ENCODE measurements around the gene MFSD12.
A peak's percentile ranks its signal among the peaks of the same experiment; 100 is the strongest.
"Not testable (repeated sequence)": the region's sequence is repeated elsewhere in the genome, so short reads cannot be mapped to it uniquely, and the experiment has no call there.

The MFSD12 gene

DNA sequence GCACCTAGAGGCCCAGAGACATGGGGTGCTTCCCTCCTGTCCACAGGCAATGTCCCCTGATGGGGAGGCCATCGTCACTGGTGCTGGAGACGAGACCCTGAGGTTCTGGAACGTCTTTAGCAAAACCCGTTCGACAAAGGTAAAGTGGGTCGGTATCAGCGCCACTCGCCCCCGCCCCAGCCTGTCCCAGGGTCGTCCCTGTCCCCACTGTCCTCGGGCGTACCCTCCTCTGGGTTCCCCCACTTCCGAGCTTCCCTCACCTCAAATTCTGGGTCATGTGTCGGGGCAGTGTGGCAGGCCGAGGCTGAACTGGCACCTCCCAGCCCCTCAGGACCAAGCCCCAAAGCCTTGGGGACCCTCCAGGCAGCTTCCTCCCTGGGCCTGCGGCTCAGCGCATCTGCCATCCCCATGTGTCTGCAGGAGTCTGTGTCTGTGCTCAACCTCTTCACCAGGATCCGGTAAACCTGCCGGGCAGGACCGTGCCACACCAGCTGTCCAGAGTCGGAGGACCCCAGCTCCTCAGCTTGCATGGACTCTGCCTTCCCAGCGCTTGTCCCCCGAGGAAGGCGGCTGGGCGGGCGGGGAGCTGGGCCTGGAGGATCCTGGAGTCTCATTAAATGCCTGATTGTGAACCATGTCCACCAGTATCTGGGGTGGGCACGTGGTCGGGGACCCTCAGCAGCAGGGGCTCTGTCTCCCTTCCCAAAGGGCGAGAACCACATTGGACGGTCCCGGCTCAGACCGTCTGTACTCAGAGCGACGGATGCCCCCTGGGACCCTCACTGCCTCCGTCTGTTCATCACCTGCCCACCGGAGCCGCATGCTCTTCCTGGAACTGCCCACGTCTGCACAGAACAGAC is 22.8 kb downstream of the MFSD12 start:
- no peak for TF ChIP-seq Cebpa-rat (IDR thresholded peaks at IDR 0.05)
- peak overlapping the region; percentile 86 for H3K4me2 ChIP-seq
- H3K9ac ChIP-seq: no peak overlapping the region
- H3K36me3 ChIP-seq: peaks cover 65% of the 10 kb centered on the region
- peaks cover 54% of the 10 kb centered on the region for H3K4me1 ChIP-seq
- peak overlapping the region; percentile 8; the same call in 1 of the 2 replicates for H3K27ac ChIP-seq
- H3K4me3 ChIP-seq: peak overlapping the region; percentile 8; the same call in 1 of the 2 replicates
- peaks cover 87% of the 10 kb centered on the region for H4K20me1 ChIP-seq
- H3K27me3 ChIP-seq: no peaks in the 10 kb centered on the region
- no peaks in the 10 kb centered on the region for H3K9me3 ChIP-seq

DNA sequence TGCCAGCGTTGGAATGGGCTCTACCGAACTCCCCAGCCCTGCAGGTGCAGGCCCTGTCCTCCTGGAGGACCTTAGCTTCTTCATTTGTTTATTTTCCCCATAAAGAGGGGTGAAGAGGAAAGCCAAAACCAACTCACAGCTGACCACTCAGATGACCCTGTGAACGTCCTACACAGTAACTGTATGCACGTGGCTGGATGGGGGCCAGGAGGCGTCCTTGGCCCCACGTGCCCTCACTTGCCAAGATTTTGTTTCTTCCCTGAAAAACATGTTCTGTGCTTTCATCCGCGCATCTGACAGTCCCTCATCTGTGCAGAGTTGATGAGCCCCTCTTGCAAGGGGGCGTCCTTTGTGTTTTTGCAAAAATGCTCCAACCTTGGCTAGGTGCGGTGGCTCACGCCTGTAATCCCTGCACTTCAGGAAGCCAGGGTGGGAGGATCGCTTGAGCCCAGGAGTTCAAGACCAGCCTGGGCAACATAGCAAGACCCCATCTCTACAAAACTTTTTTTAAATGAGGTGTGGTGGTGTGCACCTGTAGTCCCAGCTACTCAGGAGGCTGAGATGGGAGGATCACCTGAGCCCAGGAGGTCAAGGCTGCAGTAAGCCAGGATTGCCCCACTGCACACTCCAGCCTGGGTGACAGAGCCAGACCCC is 23.7 kb downstream of the MFSD12 start:
- H3K4me3 ChIP-seq: no peak overlapping the region
- peak overlapping the region; percentile 86 for H3K4me2 ChIP-seq
- peaks cover 54% of the 10 kb centered on the region for H3K4me1 ChIP-seq
- H4K20me1 ChIP-seq: peaks cover 84% of the 10 kb centered on the region
- no peak overlapping the region for H3K27ac ChIP-seq
- H3K36me3 ChIP-seq: peaks cover 65% of the 10 kb centered on the region
- no peaks in the 10 kb centered on the region for H3K9me3 ChIP-seq
- no peaks in the 10 kb centered on the region for H3K27me3 ChIP-seq
- no peak for TF ChIP-seq Cebpa-rat (IDR thresholded peaks at IDR 0.05)
- H3K9ac ChIP-seq: no peak overlapping the region

DNA sequence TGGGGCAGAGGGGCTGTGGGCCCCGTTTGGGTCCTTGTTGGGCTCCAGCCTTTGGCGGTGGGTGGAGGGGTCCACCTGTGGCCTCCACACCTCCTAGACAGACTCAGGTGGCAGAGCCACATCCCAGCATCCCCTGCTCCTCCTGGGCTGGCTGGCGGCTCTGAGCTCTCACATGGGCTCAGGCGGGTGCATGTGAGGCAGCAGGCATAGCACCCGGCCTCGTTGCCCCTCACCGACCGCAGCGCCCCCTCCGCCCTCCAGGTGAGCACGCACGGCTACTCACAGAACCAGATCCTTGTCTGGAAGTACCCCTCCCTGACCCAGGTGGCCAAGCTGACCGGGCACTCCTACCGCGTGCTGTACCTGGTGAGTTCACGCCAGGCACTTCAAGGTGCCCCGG is 24.4 kb downstream of the MFSD12 start:
- H3K4me3 ChIP-seq: no peak overlapping the region
- H3K4me1 ChIP-seq: peaks cover 54% of the 10 kb centered on the region
- H3K9ac ChIP-seq: no peak overlapping the region
- H3K4me2 ChIP-seq: peak overlapping the region; percentile 86
- no peaks in the 10 kb centered on the region for H3K9me3 ChIP-seq
- H3K27ac ChIP-seq: no peak overlapping the region
- no peak for TF ChIP-seq Cebpa-rat (IDR thresholded peaks at IDR 0.05)
- no peaks in the 10 kb centered on the region for H3K27me3 ChIP-seq
- H3K36me3 ChIP-seq: peaks cover 63% of the 10 kb centered on the region
- H4K20me1 ChIP-seq: peaks cover 81% of the 10 kb centered on the region

DNA sequence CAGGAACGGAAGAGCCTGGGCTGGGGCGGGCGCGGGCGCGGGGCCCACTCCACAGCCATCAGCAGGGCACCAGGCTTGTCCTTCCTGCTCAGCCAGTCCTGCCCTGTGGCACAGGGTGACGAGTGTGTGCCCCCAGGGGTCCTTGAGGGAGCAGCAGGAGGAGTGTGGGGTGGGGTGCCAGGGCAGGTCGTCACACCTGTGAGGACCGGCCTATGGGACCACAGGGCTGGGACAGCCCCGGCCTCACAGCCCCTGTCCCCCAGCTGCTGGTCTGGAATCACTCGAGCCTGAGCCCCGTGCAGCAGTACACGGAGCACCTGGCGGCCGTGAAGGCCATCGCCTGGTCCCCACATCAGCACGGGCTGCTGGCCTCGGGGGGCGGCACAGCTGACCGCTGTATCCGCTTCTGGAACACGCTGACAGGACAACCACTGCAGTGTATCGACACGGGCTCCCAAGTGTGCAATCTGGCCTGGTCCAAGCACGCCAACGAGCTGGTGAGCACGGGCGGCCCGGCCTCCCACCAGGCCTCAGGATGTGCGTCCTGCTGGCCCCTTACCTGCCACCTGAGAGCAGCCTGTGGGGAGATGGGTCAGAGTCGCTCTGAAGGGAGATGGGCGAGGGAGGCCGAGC is 25.1 kb downstream of the MFSD12 start:
- Histone ChIP-seq H4K20me1 (peaks cover 78% of the 10 kb centered on the region), H3K36me3 (peaks cover 66% of the 10 kb centered on the region), H3K9me3 (no peaks in the 10 kb centered on the region), H3K4me1 (peaks cover 46% of the 10 kb centered on the region), H3K4me3 (no peak overlapping the region), H3K4me2 (no peak overlapping the region), H3K27me3 (no peaks in the 10 kb centered on the region), H3K9ac (no peak overlapping the region), H3K27ac (no peak overlapping the region)
- TF ChIP-seq Cebpa-rat (IDR thresholded peaks at IDR 0.05): no peak

DNA sequence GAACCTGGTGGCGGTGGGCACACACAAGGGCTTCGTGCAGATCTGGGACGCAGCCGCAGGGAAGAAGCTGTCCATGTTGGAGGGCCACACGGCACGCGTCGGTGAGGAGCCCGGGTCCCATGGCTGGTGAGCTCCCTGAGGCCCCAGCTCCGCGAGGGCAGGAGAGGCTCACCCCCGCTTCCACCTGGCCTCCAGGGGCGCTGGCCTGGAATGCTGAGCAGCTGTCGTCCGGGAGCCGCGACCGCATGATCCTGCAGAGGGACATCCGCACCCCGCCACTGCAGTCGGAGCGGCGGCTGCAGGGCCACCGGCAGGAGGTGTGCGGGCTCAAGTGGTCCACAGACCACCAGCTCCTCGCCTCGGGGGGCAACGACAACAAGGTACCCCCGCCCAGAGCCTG is 25.7 kb downstream of the MFSD12 start:
- peaks cover 41% of the 10 kb centered on the region for H3K4me1 ChIP-seq
- H3K27me3 ChIP-seq: no peaks in the 10 kb centered on the region
- peaks cover 72% of the 10 kb centered on the region for H3K36me3 ChIP-seq
- H3K9ac ChIP-seq: no peak overlapping the region
- no peaks in the 10 kb centered on the region for H3K9me3 ChIP-seq
- no peak for TF ChIP-seq Cebpa-rat (IDR thresholded peaks at IDR 0.05)
- no peak overlapping the region for H3K4me2 ChIP-seq
- no peak overlapping the region for H3K27ac ChIP-seq
- no peak overlapping the region for H3K4me3 ChIP-seq
- H4K20me1 ChIP-seq: peaks cover 78% of the 10 kb centered on the region

DNA sequence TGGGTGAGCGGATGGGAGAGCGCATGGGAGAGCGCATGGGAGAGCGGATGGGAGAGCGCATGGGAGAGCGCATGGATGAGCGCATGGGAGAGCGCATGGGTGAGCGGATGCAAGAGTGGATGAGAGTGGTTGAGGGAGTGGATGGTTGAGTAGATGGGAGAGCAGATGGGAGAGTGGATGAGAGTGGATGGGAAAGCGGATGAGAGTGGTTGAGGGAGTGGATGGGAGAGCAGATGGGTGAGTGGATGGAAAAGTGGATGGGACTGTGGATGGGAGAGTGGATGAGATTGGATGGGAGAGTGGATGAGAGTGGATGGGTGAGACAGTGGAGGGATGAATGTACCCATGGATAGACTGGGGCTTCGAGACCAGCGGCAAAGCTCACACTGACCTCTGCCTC is 27.0 kb downstream of the MFSD12 start:
- TF ChIP-seq Cebpa-rat (IDR thresholded peaks at IDR 0.05): no peak
- H3K9ac ChIP-seq: no peak overlapping the region
- H3K9me3 ChIP-seq: no peaks in the 10 kb centered on the region
- H3K27ac ChIP-seq: no peak overlapping the region
- no peak overlapping the region for H3K4me2 ChIP-seq
- peaks cover 37% of the 10 kb centered on the region for H3K4me1 ChIP-seq
- peaks cover 77% of the 10 kb centered on the region for H4K20me1 ChIP-seq
- peaks cover 79% of the 10 kb centered on the region for H3K36me3 ChIP-seq
- no peak overlapping the region for H3K4me3 ChIP-seq
- no peaks in the 10 kb centered on the region for H3K27me3 ChIP-seq

DNA sequence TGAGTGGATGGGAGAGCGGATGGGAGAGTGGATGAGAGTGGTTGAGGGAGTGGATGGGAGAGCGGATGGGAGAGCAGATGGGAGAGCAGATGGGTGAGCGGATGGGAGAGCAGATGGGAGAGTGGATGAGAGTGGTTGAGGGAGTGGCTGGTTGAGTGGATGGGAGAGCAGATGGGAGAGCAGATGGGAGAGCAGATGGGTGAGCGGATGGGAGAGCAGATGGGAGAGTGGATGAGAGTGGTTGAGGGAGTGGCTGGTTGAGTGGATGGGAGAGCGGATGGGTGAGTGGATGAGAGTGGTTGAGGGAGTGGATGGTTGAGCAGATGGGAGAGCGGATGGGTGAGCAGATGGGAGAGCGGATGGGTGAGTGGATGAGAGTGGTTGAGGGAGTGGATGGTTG is 28.1 kb downstream of the MFSD12 start:
- not testable (repeated sequence) for H3K4me3 ChIP-seq, H3K9me3 ChIP-seq, H3K27ac ChIP-seq, H3K27me3 ChIP-seq, H3K9ac ChIP-seq, H3K4me2 ChIP-seq
- H3K36me3 ChIP-seq: peaks cover 82% of the 10 kb centered on the region
- H4K20me1 ChIP-seq: peaks cover 77% of the 10 kb centered on the region
- H3K4me1 ChIP-seq: peaks cover 36% of the 10 kb centered on the region

DNA sequence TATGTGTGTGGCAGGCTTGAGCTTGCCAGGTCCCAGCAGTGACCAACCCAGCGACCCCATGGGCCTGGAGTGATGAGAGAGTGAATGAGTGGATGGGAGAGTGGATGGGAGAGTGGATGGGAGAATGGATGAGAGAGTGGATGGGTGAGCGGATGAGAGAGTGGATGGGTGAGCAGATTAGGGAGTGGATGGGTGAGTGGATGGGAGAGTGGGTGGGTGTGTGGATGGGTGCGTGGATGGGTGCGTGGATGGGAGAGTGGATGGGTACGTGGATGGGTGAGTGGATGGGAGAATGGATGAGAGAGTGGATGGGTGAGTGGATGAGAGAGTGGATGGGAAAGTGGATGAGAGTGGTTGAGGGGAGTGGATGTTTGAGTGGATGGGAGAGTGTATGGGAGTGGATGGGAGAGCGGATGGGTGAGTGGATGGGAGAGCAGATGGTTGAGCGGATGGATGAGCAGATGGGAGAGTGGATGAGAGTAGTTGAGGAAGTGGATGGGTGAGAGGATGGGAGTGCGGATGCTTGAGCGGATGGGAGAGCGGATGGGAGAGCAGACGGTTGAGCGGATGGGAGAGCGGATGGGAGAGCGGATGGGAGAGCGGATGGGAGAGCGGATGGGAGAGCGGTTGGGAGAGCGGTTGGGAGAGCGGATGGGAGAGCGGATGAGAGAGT is 28.7 kb downstream of the MFSD12 start:
- Histone ChIP-seq H3K27me3 (no peaks in the 10 kb centered on the region), H3K4me3 (no peak overlapping the region), H3K4me1 (peaks cover 30% of the 10 kb centered on the region), H3K36me3 (peaks cover 85% of the 10 kb centered on the region), H4K20me1 (peaks cover 77% of the 10 kb centered on the region), H3K9ac (no peak overlapping the region), H3K9me3 (no peaks in the 10 kb centered on the region), H3K4me2 (no peak overlapping the region), H3K27ac (no peak overlapping the region)
- no peak for TF ChIP-seq Cebpa-rat (IDR thresholded peaks at IDR 0.05)

DNA sequence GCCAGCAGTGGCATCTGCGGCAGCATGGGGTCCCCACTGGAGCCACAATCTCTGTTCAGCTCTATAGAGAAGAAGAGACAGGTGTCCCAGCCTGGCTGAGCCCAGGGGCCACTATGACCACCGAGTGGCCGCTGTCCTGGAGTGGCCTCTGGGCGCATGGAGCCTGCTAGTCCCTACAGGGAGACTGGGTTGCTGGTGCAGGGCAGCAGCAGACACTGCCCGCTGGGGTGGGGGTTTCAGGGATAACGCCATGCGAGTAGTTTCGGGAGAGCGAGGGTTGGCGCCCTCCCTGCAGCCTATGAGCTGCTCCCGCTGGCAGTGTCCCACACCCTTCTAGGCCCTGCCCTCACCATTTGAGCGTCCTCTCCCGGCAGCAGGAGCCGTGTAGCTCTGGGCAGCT is 29.3 kb downstream of the MFSD12 start:
- no peak overlapping the region for H3K9ac ChIP-seq
- H3K4me3 ChIP-seq: no peak overlapping the region
- H3K9me3 ChIP-seq: no peaks in the 10 kb centered on the region
- no peak overlapping the region for H3K27ac ChIP-seq
- peaks cover 77% of the 10 kb centered on the region for H4K20me1 ChIP-seq
- no peak overlapping the region for H3K4me2 ChIP-seq
- no peak for TF ChIP-seq Cebpa-rat (IDR thresholded peaks at IDR 0.05)
- peaks cover 24% of the 10 kb centered on the region for H3K4me1 ChIP-seq
- no peaks in the 10 kb centered on the region for H3K27me3 ChIP-seq
- peaks cover 85% of the 10 kb centered on the region for H3K36me3 ChIP-seq

Data from BLaER1 (cell line).